SH-SY5Y (cell line): ENCODE measurements around the gene BCAT1.

ENCODE experiments used
- GATA2 ChIP-seq: IDR thresholded peaks from 2 replicates; pipeline ENCODE4 v1.6.1; 2011; ENCODE audit warnings: mild to moderate bottlenecking, low read depth, low read length
- GATA3 ChIP-seq: IDR thresholded peaks from 2 replicates; pipeline ENCODE4 v1.6.1; 2011; ENCODE audit warnings: low read depth, mild to moderate bottlenecking, low read length, moderate library complexity

Gene BCAT1

DNA sequence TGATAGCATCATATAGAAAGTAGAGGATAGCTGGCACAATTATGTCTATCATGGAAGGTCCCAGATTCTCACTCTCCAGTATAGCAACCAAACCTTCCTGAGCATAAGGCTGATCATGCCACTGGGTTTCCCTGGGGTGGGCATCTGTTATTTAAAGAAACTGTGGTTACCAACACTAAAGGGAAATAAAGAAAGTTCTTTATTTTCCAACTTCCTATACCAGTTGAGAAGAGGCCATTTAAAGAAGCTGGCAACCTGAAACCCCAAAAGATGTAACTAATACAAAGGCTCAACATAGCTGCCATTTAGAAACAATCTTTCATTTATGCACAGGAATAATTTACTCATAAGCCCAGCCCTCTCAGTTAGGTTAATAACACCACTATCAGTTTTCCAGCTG lies 3.1 kb downstream of the BCAT1 start:
- no peak for TF ChIP-seq GATA3
- no peak for TF ChIP-seq GATA2

DNA sequence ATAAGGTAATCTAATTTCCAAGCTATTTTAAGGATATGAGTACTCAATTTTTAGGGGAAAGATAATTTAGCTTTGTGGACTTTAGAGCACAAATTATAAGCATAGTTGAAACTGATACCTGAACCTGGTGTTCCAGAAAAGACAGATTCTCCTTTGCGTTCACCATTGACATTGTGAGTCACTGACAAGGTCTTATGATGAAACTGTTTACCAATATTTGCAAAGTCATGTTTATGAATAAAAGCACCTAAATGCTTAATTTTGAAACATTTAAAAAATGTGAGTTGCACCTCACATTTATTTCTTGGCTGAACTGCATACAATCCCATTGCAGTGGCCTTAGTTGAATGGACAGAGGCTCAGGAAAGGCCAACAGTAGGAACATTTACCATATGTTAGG lies 3.9 kb downstream of the BCAT1 start:
- TF ChIP-seq GATA2 = no peak
- no peak for TF ChIP-seq GATA3

DNA sequence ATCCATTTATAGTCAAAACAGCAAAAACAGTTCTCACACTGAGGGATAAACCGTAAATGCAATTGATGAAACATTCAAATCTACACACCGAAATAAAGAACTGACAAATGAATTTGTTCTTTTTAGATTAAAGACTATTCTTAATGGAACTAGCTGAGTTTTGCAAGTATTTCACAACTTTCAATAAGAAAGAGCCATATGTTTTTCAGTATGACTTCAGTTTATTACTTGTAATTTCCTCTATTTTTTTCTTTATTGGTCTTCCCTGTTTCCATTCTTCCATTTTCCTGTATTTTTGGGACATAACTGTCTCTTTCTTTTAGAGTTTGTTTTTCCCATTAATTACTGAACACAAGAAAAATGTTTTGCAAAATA lies 4.3 kb downstream of the BCAT1 start:
- TF ChIP-seq GATA3 (no peak), GATA2 (no peak)

DNA sequence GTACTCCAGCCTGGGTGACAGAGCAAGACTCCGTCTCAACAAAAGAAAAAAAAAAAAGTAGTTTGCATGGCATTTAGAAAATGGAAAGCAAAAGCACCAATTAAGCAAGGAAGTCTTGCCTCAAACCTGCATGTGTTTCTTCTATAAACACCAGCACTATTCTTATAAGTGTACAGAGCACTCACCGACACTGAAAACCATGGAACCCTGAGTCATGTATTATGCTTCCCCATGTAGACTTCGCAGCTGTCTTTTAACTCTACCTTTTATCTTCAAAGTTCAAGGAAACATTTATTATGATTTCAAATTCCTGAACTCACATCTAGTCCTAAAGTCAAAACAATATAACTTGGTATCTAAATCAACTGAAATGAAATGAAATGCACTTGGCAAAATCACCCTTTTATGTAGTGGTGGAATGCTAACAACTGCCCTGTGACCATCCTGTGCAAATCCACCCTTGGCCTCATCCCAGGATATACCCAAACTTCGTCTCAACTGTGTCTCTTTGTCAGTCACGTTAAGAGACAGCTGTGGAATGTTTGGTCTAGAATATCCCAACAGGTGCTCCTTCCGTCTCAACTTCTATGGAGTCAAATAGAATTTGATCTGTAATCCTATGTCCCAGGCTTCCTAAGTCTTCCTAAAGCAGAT lies 4.8 kb downstream of the BCAT1 start:
- TF ChIP-seq GATA3 (no peak), GATA2 (no peak)

DNA sequence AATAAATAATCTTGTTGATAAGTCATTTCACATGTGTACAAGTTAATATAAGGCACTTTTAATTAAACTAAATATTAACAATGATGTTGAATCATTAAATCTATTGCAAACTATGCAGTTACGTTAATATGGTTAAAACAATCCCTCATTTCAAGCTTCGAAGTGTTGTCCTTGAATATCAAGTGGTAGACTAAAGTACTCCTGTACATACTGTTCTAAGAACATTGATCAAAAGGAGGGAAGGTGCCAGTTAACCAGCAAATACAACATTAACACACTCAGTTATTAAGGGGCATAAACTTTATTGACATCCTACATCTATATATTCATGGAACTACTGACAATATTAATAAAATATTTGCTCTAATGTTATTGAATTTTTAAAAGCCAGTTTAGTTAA lies 8.7 kb downstream of the BCAT1 start:
- TF ChIP-seq GATA3 (no peak), GATA2 (no peak)

DNA sequence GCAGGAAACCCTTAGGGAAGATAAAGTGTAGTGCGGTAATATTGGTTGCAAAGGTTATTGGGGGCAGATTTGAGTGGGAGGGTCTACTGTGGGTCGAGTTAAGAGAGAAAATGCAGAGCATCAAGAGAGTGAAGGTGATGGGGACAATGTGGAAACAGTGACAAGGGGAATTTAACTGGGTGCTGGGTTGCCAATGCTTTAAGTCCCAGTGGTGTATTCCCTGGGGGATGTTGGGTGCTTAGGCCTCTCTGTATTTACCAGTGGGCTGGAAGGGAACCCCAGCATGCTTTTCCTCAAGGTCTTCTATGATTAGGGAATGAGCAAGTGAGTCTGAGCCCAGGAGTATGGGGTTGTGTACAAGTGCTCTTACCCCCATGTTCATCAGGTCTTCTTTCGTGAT lies 10.6 kb downstream of the BCAT1 start:
- TF ChIP-seq GATA3 (no peak), GATA2 (no peak)

DNA sequence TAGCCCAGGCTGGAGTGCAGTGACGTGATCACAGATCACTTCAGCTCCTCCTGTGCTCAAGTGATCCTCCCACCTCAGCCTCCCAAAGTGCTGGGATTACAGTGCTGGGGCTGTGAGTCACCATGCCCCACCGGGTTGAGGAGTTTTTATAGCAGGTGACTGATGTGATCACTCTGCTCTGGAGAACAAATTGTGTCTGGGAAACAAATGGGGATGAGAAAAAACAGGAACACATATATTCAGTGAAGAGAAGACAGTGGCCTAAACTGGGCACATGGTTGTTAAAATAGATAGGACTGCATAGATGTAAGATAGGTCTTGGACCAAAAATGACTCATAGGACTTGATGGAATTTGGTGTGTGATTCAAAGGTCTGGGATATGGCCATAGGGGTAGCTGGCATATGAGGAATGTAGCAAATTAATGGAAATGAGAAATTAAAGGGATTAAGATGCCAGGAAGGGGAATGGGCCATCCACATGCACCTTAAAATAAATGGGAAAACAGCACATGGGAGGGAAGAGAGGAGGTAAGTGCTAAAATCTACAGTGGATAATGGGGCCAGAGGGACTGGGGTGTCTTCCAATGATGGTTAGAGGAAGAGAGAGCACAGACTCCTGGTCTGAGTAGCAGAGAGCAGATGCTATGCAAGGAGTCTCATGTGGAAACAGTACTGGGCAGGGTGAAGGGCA lies 11.2 kb downstream of the BCAT1 start:
- TF ChIP-seq GATA2 (no peak), GATA3 (no peak)

DNA sequence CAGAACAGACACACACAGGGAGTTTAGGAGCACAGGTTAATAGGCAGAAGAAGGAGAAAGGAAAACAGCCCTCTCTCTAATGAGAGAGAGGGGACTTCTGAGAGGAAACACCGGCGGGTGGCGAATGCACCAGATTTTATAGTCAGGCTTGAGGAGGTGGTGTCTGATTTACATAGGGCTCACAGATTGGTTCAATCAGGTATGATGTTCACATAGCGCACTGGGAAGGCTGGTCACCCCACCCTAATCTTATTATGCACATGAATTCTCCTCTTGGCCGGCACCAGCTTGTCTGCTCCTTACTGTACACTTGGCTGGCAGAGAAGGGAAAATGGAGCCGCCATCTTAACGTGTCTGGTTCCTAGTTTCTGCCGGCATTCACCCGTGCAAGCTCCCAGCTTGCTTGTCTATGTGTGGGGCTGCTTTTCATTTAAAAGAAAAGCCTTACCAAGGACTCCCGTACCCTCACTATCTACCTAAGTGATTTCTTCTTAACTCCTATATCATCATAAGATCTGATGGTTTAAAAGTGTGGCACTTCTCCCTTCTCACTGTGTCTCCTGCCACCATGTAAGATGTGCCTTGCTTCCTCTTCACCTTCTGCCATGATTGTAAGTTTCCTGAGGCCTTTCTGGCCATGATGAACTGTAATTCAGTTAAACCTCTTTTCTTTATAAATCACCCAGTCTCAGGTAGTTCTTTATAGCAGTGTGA lies 15.1 kb downstream of the BCAT1 start:
- no peak for TF ChIP-seq GATA3
- TF ChIP-seq GATA2 = no peak

DNA sequence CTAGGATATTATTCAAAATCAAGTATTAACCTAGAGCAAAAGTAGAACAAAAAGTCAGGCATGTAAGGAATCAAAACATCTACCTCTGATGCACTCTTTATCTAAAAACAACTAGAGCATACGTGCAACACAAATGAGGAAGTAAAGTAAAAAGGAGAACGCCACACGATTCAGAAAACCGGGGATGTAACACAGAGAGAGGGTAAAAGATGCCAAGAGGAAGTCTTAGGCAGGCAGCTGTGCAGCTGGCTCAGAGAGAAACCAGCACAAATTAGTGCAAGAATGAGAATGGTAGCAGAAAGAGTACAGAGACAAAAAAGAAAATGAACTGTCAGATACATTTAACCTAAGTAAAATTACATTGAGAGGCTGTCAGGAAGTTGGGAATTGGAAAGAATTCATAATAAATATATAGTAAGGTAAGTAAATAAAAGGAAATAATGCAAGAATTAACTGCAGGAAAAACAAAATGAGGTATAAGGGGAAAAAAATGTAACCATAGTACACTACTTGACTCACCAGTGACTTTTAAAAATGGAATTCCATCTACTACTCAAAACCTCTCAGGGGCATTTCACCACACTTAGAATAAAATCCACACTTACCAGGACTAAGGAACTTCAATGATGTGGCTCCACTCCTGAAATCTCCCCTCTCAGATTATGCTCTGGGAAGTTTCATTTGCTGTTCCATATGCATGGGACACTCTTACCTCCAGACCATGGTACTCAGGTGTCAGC lies 17.1 kb downstream of the BCAT1 start:
- no peak for TF ChIP-seq GATA2
- TF ChIP-seq GATA3 = no peak

DNA sequence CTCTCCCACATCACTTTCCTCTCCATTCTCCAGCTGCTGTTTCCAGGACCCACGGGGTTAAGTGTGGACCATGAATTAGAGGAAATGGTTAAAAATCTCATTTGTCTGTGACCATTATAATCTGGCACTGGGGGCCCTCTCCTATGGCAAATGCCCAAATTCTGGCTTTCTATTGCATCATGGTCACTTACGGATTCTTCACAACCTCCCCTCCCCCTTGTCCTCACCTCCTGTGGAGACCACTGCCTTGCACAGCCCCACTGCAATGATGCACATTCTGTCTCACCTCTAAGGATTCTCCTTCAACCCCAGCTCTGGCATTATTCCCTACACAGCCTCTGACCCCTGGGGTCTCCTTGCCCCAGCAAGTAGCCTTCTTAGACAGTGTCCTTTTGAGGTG lies 18.9 kb downstream of the BCAT1 start:
- TF ChIP-seq GATA2 = no peak
- TF ChIP-seq GATA3 = no peak

DNA sequence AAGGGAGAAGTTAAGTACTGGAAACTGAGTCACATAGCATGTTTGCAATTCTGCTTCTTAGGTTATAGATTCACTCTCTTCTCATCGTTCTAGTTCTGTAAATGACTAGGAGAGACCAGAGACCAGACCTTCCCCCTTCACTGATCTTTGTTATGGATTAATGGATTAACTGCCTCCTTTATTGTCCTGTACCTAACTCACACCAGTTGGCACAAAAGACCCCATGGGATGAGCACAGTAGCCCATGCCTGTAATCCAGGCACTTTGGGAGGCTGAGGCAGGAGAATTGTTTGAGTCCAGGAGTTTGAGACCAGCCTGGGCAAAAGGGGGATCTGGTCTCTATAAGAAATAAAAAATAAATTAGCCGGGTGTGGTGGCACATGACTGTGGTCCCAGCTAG lies 20.8 kb downstream of the BCAT1 start:
- TF ChIP-seq GATA2 (no peak), GATA3 (no peak)

DNA sequence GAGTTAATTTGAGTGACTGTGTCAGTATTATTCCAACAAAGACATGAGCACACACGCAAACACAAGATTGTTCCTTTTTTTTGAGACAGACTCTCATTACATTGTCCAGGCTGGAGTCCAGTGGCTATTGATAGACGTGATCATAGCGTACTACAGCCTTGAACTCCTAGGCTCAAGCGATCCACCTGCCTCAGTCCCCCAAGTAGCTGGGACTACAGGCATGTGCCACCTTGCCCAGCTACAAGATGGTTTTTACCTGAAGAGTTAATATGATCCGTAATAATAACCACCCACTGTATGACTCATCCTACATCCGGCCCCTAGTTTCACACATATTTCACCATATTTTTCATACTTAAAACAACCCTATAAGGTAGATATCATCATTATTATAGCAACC lies 26.8 kb downstream of the BCAT1 start:
- TF ChIP-seq GATA3 (no peak), GATA2 (no peak)

DNA sequence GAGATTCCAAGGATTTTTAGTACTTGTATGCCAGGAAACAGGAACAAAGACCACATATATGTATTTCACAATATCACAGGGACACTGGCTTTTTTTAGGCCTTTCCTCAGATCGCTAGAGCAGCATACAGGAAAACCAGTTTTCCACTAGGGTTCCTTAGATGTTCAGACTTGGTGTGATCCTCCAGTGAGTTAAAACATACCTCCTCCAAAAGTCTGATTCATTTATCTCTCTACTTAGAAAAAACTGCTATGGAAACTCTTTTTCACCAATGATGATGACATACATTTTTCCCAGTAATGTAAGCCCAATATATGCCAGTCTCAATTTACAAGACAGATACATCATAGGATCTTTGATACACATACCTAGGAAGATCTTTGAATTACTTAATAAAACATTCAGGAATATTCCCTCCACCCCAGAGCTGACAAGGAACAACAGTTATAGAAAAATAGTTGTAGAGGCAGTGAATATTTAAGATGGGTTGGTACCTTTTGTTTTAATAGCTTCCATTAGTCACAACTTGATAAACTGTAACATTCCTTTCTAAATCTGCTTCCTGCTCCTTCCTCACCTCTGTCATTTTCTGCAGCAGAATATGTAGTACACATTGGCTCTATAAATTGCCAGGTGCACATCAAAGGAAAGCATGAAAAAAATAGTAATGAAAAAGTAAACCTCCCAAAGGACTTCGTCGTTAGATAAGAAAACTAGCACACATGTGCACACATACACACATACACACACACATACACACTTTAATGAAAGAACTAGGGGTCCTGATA lies 27.5 kb downstream of the BCAT1 start:
- no peak for TF ChIP-seq GATA3
- TF ChIP-seq GATA2 = no peak

DNA sequence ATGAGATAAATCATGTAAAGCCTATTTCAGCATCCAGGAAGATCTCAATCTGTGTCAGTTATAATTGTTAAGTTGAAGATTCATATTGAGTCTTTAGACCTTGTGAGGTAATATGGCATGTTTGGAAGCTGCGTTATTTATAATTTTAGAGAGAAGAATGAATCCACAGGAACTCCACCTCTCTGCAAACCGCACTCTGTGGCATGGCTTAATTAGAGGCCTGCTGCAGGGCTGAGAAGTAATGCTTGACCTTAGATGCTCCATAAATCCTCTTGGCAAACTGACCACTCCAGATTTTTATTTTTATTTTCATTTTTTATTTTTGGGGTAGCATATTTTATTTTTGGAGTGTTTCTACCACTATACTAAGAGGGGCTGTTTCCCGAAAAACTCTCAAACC lies 28.8 kb downstream of the BCAT1 start:
- TF ChIP-seq GATA2 = no peak
- TF ChIP-seq GATA3 = no peak

DNA sequence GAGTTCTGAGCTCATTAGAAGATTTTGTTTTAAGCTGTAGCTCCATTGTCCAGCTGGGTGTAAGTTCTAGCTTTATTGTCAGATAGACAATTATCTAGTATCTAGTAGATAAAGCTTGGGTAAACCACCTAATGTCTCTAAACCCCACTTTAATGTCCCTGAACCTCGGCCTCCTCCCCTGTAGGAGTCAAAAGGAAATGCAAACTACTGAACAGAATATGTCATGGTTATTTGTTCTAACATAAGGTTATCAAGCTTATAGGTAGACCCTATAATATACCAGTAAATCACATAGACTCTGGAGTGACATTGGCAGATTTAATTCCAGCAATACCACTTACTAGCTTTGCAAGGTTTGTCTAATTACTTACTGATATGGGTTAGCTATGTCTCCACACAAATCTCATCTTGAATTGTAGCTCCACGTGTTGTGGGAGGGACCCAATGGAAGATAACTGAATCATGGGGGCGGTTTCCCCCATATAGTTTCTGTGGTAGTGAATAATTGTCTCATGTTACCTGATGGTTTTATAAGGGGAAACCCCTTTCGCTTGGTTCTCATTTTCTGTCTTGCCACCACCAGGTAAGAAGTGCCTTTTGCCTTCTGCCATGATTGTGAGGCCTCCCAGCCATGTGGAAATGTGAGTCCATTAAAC lies 29.4 kb downstream of the BCAT1 start:
- TF ChIP-seq GATA3 (no peak), GATA2 (no peak)
